Stomach smooth muscle (tissue), 2 donors: ENCODE data around the gene SYNDIG1.

ENCODE experiments used
- H3K27ac ChIP-seq: one replicate; pipeline ENCODE4 v1.7.0; 2013; ENCODE audit warnings: mild to moderate bottlenecking, low read length, inconsistent platforms
- H3K27me3 ChIP-seq, 2 donors: one replicate each; pipeline ENCODE4 v1.7.0; 2013; ENCODE audit warnings: low read length in 2 of 2; ENCODE audit not compliant: insufficient read depth in 2 of 2, control insufficient read depth in 1 of 2
- H3K36me3 ChIP-seq, 2 donors: one replicate each; pipeline ENCODE4 v1.7.0; 2013; ENCODE audit warnings: low read length in 2 of 2; ENCODE audit not compliant: control insufficient read depth in 2 of 2, insufficient read depth in 2 of 2
- H3K4me1 ChIP-seq: one replicate; pipeline ENCODE4 v1.7.0; 2013; ENCODE audit warnings: low read length; ENCODE audit not compliant: control insufficient read depth, insufficient read depth
- H3K4me3 ChIP-seq, 2 donors: one replicate each; pipeline ENCODE4 v1.7.0; 2013; ENCODE audit warnings: low read length in 2 of 2
- H3K9ac ChIP-seq, 2 donors: one replicate each; pipeline ENCODE4 v1.7.0; 2013; ENCODE audit warnings: low read length in 2 of 2, mild to moderate bottlenecking in 1 of 2
- H3K9me3 ChIP-seq, 2 donors: one replicate each; pipeline ENCODE4 v1.7.0; 2013; ENCODE audit warnings: low read length in 2 of 2; ENCODE audit not compliant: control insufficient read depth in 2 of 2
- donor health status: healthy.
- donor health status: Pancreatic carcinoma.

The SYNDIG1 gene

DNA sequence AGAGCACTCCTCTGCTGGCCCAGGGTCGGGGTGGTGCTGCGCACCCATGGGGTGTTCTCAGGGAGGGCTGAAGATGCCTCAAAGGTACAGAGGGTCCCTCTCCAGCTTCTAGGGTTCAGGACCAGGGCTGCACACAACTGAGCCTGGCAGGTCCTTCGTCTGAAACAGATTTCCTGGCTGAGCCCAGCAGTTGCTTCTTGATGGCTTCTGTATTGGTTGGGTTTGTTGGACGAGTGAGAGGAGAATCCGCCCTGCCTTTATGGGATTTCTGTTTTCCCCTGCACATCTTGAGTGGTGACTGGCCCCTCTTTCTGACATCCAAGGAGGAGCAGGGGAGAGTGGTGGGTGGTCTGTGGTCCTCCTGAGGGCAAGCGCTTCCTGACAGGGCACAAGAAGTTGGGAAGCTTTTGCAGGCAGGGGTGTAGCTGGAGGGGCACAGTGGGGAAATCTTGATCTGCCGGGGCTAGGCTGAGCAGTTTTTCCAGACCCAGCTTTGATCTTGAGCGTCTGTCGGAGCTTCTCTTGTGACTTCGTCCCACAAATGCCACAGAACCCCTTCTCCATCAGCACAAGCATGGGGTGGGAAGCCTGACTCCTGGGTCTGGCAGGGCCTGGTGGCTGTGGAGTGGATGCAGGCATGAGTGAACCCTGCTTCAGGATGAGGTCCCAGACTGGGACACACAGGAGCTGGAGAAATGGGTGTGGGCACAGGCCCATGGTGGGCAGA is 116.5 kb downstream of the SYNDIG1 start:
- Histone ChIP-seq H3K36me3 (no peaks in the 10 kb centered on the region), H3K9me3 (no peaks in the 10 kb centered on the region), H3K4me3 (no peak overlapping the region), H3K9ac (no peak overlapping the region), H3K4me1 (no peaks in the 10 kb centered on the region), H3K27me3 (peaks cover 0 to 2% of the 10 kb centered on the region in 2 donors), H3K27ac (no peak overlapping the region)

DNA sequence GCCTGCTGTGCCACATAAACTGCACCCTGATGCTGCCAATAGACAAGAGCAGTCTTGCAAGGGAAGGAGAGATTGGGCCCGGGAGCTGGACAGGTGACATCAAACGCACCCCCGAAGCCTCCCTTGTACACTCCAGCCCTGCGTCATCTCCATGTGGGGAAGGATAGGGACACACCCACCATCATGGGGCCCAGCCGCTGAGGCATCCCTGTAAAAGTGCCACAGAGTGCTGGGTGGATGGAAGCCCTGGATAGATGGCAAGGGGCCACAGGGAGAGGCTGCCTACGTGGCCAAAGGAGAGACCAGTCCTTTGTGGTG is 117.1 kb downstream of the SYNDIG1 start:
- H3K9me3 ChIP-seq: no peaks in the 10 kb centered on the region
- no peak overlapping the region for H3K27ac ChIP-seq
- H3K4me1 ChIP-seq: no peaks in the 10 kb centered on the region
- H3K4me3 ChIP-seq: no peak overlapping the region
- no peaks in the 10 kb centered on the region for H3K36me3 ChIP-seq
- H3K27me3 ChIP-seq: peaks cover 0 to 2% of the 10 kb centered on the region in 2 donors
- no peak overlapping the region for H3K9ac ChIP-seq

DNA sequence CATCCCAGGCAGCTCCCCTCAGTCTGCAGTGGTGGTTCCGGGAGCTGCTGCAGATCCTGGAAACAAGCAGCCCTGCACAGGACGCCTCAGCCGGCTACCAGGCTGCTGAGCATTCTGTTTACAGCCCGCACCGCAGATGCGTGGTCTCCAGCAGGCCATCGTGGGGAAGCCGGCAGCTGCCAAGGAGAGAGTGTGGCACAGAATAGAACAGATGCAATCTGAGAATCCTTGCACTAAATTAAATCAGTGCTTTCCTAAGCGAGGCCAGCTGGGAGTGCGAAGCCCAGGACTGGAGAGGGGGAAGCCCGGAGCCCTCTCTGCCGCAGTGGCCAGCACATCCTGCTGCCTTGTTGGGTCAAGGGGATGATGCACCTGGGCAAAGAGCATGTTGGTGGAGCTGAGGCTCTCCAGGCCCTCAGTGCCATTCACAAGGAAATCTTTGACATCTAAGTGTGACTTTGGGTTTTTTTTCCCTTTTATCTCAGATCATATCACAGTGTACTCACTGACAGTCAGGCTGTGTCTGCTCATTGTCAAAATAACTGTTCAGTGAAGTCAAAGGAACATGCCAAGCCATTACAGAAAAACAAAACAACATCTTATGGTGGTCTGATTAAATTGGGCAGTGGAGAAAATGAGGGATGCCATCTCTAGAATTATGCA is 118.1 kb downstream of the SYNDIG1 start:
- Histone ChIP-seq H3K36me3 (no peaks in the 10 kb centered on the region), H3K9me3 (no peaks in the 10 kb centered on the region), H3K27ac (no peak overlapping the region), H3K27me3 (peaks cover 0 to 2% of the 10 kb centered on the region in 2 donors), H3K9ac (no peak overlapping the region), H3K4me3 (no peak overlapping the region), H3K4me1 (no peaks in the 10 kb centered on the region)

DNA sequence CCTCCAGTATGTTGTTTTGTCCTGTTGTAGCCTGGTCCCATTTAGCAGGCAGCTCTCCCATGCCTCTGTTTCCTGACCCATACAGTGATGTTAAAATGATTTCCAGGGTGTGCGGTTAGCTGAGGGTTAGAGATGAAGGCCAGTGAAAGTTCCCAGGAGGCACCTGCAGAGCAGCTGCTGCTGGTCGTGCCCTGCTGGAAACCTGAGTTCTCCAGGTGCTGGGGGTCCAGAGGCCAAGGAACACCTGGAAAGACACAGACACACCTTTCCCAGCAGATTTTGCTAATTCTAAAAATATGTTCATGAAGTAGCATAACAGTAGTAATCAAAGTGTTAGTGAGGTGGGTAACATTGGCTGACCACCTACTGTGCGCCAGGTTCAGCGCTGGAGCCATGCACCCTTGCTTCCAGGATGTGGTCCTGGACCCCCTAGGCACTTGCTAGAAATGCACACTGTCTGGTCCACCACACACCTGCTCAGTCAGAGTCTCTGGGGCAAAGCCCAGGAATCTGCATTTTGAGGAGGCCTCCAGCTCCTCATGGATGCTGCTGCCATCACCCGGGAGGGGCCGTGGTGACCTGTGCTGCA is 118.7 kb downstream of the SYNDIG1 start:
- Histone ChIP-seq H3K36me3 (no peaks in the 10 kb centered on the region), H3K9ac (no peak overlapping the region), H3K4me3 (no peak overlapping the region), H3K27ac (no peak overlapping the region), H3K9me3 (no peaks in the 10 kb centered on the region), H3K4me1 (no peaks in the 10 kb centered on the region), H3K27me3 (peaks cover 0 to 2% of the 10 kb centered on the region in 2 donors)

DNA sequence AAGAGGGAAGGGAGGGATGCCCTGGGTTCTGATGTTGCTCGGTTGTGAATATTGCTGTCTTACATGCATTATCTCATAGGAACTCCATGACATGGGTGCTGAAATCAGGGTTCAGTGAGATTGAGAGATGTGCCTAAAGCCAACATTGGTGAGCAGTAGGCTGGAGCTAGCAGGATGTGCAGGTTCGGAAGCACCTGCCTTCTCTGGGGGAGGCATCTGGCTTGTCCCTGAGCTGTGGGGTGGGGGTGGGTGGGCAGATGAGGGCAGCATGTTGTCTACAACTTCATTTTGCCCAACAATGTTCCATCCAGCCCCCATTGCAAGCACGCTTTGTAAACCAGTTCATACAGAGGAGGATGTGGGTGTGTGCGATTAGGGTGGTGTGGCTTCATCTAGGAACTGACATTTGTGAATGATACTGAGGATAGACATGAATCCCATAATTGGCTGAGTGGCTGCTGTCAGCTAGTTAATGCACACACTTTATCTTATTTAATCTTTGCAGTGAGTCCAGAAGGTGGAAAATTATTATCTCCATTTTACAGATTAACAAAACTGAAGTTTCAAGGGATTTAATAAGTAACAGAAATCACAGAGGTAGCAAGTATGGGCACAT is 119.4 kb downstream of the SYNDIG1 start:
- no peaks in the 10 kb centered on the region for H3K36me3 ChIP-seq
- H3K9me3 ChIP-seq: no peaks in the 10 kb centered on the region
- H3K4me3 ChIP-seq: no peak overlapping the region
- H3K4me1 ChIP-seq: no peaks in the 10 kb centered on the region
- peaks cover 0 to 2% of the 10 kb centered on the region in 2 donors for H3K27me3 ChIP-seq
- no peak overlapping the region for H3K27ac ChIP-seq
- H3K9ac ChIP-seq: no peak overlapping the region

DNA sequence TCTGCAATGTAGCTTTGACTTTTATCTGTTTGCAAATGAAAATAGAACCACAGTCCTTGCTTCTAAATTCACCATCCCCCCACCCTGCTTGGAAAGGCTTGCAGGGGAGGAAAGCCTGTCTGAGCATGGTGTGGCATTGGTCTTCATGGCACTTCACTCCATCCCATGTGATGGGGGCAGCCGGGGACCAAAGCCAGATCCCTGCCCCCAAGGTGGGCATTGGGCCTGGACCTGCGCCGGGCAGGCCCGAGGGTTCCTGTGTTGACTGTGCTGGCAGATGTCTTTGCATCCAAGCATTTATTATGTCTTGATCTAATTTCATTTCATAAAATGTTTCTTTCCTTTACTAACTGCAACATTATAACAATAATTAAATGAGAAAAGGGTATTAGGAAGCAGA is 120.0 kb downstream of the SYNDIG1 start:
- Histone ChIP-seq H3K36me3 (no peaks in the 10 kb centered on the region), H3K4me1 (no peaks in the 10 kb centered on the region), H3K9ac (no peak overlapping the region), H3K27me3 (peaks cover 0 to 2% of the 10 kb centered on the region in 2 donors), H3K4me3 (no peak overlapping the region), H3K9me3 (no peaks in the 10 kb centered on the region), H3K27ac (no peak overlapping the region)

DNA sequence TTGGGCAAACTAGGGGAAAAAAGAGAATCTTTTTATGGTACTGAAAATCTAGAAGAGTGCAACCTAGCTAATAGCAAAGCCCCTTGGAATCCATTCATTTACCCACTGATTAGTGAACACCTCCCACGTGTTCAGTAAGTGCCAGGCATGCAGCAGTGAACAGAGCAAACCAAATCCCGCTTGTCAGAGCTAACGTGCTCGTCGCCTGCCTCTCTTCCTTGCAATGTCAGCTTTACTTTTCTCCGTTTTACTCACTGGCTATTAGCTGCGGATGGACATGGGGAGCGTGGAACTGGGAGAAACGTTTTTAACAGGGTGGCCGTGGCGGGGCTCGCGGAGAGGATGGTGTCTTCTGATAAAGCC is 120.4 kb downstream of the SYNDIG1 start:
- no peak overlapping the region for H3K9ac ChIP-seq
- no peaks in the 10 kb centered on the region for H3K36me3 ChIP-seq
- H3K4me1 ChIP-seq: no peaks in the 10 kb centered on the region
- H3K9me3 ChIP-seq: no peaks in the 10 kb centered on the region
- H3K27ac ChIP-seq: no peak overlapping the region
- H3K27me3 ChIP-seq: peaks cover 0 to 2% of the 10 kb centered on the region in 2 donors
- H3K4me3 ChIP-seq: no peak overlapping the region

DNA sequence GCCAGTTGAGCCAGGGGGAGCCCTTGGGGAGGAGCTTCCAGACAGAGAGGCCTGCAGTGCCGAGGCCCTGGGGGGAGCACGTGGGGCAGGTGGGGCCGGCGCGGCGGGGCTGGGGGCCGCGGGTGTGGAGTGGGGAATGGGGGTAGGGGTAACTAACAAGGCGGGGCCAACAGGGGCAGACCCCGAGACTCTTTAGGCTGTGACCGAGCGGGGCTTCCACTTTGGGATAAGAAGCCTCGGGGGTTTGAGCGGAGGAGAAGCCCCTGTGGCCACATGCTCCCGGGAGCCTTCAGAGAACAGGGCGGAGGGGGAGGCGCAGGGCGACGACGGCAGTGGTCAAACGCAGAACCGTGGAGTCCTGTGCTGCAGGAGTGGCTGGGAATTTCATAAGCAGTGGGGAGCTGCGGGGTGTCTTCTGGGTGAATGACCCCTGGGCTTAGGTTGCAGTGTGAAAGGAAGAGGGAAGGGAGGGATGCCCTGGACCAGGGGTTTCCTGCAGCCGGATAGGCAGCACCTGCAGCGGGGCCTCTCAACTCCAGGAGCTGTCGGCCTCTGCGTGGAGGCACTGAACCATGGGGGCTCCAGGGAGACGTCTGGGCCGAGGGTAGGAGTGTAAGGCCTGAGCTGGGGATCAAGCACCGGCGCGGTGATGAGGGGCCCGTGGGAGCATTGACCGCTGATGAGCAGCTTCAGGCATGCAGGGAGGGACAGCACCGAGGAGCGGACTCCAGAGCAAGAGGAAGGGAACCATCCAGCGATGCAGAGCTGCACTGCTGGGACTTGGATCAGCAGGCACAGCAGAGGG is 121.0 kb downstream of the SYNDIG1 start:
- no peak overlapping the region for H3K9ac ChIP-seq
- no peaks in the 10 kb centered on the region for H3K9me3 ChIP-seq
- no peaks in the 10 kb centered on the region for H3K36me3 ChIP-seq
- no peaks in the 10 kb centered on the region for H3K4me1 ChIP-seq
- H3K27ac ChIP-seq: no peak overlapping the region
- peaks cover 0 to 2% of the 10 kb centered on the region in 2 donors for H3K27me3 ChIP-seq
- no peak overlapping the region for H3K4me3 ChIP-seq

DNA sequence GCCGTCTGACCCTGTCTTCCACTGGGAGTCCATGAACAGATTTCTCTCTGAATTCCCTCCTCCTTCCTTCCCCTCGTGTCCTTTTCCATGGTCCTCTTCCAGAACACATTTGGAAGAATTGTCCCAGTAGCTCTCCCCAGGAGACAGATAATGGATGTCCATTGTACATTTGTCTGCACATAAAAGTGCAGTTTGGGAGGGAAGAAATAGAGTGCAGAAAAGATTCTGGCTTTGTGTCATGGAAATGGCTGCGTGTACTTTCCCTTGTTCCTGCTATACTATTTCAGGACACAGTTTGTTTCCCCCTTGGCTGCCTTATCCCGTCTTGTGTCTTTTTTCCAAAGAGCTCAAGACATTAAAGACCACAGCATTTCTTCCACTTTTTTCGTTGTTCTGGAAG is 127.6 kb downstream of the SYNDIG1 start:
- Histone ChIP-seq H3K27me3 (no peaks in the 10 kb centered on the region), H3K27ac (no peak overlapping the region), H3K9me3 (peaks cover 0 to 4% of the 10 kb centered on the region in 2 donors), H3K9ac (no peak overlapping the region), H3K4me3 (no peak overlapping the region), H3K36me3 (no peaks in the 10 kb centered on the region), H3K4me1 (no peaks in the 10 kb centered on the region)

DNA sequence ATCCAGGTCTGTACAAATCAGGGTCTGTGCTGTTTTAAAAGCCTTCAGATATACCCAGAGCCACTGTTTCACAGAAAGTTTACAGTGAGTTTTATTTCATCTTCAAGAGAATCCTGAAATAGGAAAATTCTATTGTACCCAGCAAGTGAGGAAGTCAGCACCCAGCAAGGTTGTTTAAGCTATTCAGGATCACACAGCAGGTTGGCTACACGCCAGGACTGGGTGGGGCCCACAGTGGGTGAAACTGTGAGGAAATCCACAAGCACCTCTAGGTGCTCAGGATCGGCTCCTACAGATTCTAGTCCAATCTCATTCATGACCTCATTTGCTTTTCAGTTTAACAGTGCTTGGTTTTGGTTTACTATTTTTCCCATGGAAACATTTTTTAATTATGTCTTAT is 128.9 kb downstream of the SYNDIG1 start:
- Histone ChIP-seq H3K9ac (no peak overlapping the region), H3K4me3 (no peak overlapping the region), H3K4me1 (no peaks in the 10 kb centered on the region), H3K36me3 (no peaks in the 10 kb centered on the region), H3K27ac (no peak overlapping the region), H3K9me3 (peaks cover 0 to 4% of the 10 kb centered on the region in 2 donors), H3K27me3 (no peaks in the 10 kb centered on the region)
